Neural progenitor cell (in vitro differentiated cells): ENCODE measurements around the gene RPE.

Experiments used
- EZH2 ChIP-seq: fragments of 200-600 bp; sonication (generic); IDR thresholded peaks from 2 replicates; pipeline ENCODE4 v1.6.1; 2017; ENCODE audit warnings: antibody characterized with exemption, mild to moderate bottlenecking, moderate library complexity
- EZH2phosphoT487 ChIP-seq: fragments of 200-600 bp; sonication (generic); IDR thresholded peaks from 2 replicates; pipeline ENCODE4 v1.6.1; 2017; ENCODE audit warnings: antibody characterized with exemption
- TF ChIP-seq, protein P1 (sequence below): fragments of 200-600 bp; sonication (generic); IDR thresholded peaks from 2 replicates; pipeline ENCODE4 v1.5.1; 2017; ENCODE audit warnings: antibody characterized with exemption, mild to moderate bottlenecking

DNA sequence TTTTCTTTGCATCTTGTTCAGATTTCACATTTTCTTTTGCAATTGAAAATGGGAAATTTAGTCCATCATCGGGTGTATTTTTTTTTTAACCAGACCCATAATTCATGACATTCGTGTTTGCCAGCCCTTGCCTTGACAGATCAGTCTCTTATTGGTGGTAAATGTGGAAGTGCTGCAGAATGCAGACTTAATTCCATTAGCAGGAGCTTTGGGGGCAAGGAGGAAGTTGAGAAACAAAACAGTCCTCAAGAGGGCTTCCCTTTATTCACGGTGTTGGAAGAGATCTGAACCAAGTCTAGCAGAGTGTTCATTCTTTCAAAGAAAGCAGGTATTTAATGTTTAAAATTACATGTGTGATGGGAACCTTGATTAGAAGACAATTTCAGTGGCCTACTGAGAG is 16.6 kb upstream of the RPE start:
- TF ChIP-seq, protein P1, sequence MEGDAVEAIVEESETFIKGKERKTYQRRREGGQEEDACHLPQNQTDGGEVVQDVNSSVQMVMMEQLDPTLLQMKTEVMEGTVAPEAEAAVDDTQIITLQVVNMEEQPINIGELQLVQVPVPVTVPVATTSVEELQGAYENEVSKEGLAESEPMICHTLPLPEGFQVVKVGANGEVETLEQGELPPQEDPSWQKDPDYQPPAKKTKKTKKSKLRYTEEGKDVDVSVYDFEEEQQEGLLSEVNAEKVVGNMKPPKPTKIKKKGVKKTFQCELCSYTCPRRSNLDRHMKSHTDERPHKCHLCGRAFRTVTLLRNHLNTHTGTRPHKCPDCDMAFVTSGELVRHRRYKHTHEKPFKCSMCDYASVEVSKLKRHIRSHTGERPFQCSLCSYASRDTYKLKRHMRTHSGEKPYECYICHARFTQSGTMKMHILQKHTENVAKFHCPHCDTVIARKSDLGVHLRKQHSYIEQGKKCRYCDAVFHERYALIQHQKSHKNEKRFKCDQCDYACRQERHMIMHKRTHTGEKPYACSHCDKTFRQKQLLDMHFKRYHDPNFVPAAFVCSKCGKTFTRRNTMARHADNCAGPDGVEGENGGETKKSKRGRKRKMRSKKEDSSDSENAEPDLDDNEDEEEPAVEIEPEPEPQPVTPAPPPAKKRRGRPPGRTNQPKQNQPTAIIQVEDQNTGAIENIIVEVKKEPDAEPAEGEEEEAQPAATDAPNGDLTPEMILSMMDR = no peak
- TF ChIP-seq EZH2 (no peak), EZH2phosphoT487 (no peak)
